Common myeloid progenitor, CD34-positive (primary cell): ENCODE data around the gene HYAL3.

ENCODE experiments used
- CTCF ChIA-PET: fragments of 350-600 bp; sonication (Branson Sonifier 250); formaldehyde crosslinking; loops from one replicate; lab custom pipeline; 2021; ENCODE audit warnings: antibody characterized with exemption; lab: Charles Lee
- POLR2A ChIA-PET: fragments of 350-600 bp; sonication (Branson Sonifier 250); formaldehyde crosslinking; loops from one replicate; lab custom pipeline; 2021; ENCODE audit warnings: antibody characterized with exemption; lab: Charles Lee
- DNase-seq, 3 donors: peaks; one replicate each; pipeline versions ENCODE4 v3.0.0 to v3.0.0-alpha.2; 2013
- H3K27ac ChIP-seq, 2 experiments: 1 replicate in 1 of 2; 2 replicates in 1 of 2; pipeline ENCODE4 v1.7.0; 2013; ENCODE audit warnings: inconsistent platforms in 2 of 2, low read length in 2 of 2, mild to moderate bottlenecking in 2 of 2, low read depth in 1 of 2, moderate library complexity in 1 of 2; ENCODE audit not compliant: severe bottlenecking in 2 of 2, insufficient read depth in 1 of 2, poor library complexity in 1 of 2
- H3K27me3 ChIP-seq, 5 experiments: replicated peaks in 2 of 5; 1 replicate in 3 of 5; 2 replicates in 2 of 5; pipeline versions ENCODE4 v1.6.1 to v1.7.0; 2013; ENCODE audit warnings: low read length in 4 of 5, mild to moderate bottlenecking in 2 of 5, moderate library complexity in 2 of 5, inconsistent platforms in 1 of 5; ENCODE audit not compliant: insufficient read depth in 5 of 5, control insufficient read depth in 4 of 5
- H3K36me3 ChIP-seq, 4 experiments: 1 replicate in 2 of 4; 2 replicates in 2 of 4; pipeline versions ENCODE4 v1.6.1 to v1.7.0; 2013; ENCODE audit warnings: low read length in 3 of 4, control low read depth in 1 of 4, mild to moderate bottlenecking in 1 of 4; ENCODE audit not compliant: control insufficient read depth in 4 of 4, insufficient read depth in 4 of 4
- H3K4me1 ChIP-seq, 4 experiments: 1 replicate in 3 of 4; 2 replicates in 1 of 4; pipeline versions ENCODE4 v1.6.1 to v1.7.1; 2013; ENCODE audit warnings: low read length in 3 of 4, mild to moderate bottlenecking in 3 of 4, control low read depth in 1 of 4, inconsistent platforms in 1 of 4, moderate library complexity in 1 of 4; ENCODE audit not compliant: control insufficient read depth in 4 of 4, insufficient read depth in 4 of 4; ENCODE audit errors: control extremely low read depth in 1 of 4
- H3K4me3 ChIP-seq, 7 experiments: 1 replicate in 4 of 7; 2 replicates in 3 of 7; pipeline versions ENCODE4 v1.5.1 to v1.7.0; 2013; ENCODE audit warnings: mild to moderate bottlenecking in 7 of 7, low read length in 6 of 7, moderate library complexity in 6 of 7, inconsistent platforms in 2 of 7, low read depth in 2 of 7, control low read depth in 1 of 7; ENCODE audit not compliant: insufficient read depth in 4 of 7, control insufficient read depth in 1 of 7; ENCODE audit errors: extremely low read depth in 1 of 7
- H3K9me3 ChIP-seq, 5 experiments: 1 replicate in 4 of 5; 2 replicates in 1 of 5; pipeline versions ENCODE4 v1.6.1 to v1.7.1; 2013; ENCODE audit warnings: low read length in 4 of 5, mild to moderate bottlenecking in 2 of 5, inconsistent platforms in 1 of 5, low read depth in 1 of 5, moderate library complexity in 1 of 5; ENCODE audit not compliant: control insufficient read depth in 4 of 5, insufficient read depth in 2 of 5; ENCODE audit errors: control extremely low read depth in 1 of 5
- WGBS: methylation state at CpG from one replicate; pipeline ENCODE4 v1.1.5; 2013; ENCODE audit not compliant: insufficient coverage; 5-methylcytosine and 5-hydroxymethylcytosine counted together

HYAL3 gene

GRCh38 chr3:50337175-50337861 lies 38.1 kb upstream of the HYAL3 start:
- peak overlapping the region; percentile 64 to 91 (median 79) for H3K4me3 ChIP-seq
- WGBS: under 1% methylated on average over 61 of the region's 79 CpGs
- peak overlapping the region; percentile 93 to 97 for H3K27ac ChIP-seq
- peaks cover 15 to 78% (median 71%) of the 10 kb centered on the region in 4 experiments for H3K4me1 ChIP-seq
- H3K36me3 ChIP-seq: peaks cover 0 to 32% (median 23%) of the 10 kb centered on the region in 4 experiments
- no peaks in the 10 kb centered on the region for H3K9me3 ChIP-seq
- peak; percentile 97 to 99 (median 98) for DNase-seq
- ChIA-PET CTCF (interaction anchor here (0.7 to 6.0 kb wide), 13 partner anchors 8 to 1331 kb away, joined by 3 to 51 read pairs (median 5); partner anchors contain the start of genes CYB561D2, HYAL2, NPRL2 and TUSC2), POLR2A (interaction anchor here (0.5 to 3.6 kb wide), 10 partner anchors 9 to 1892 kb away, joined by 3 to 31 read pairs (median 4); partner anchors contain the start of genes CYB561D2, HYAL3, NAA80 and NPRL2)
- H3K27me3 ChIP-seq: no peaks in the 10 kb centered on the region

GRCh38 chr3:50336452-50337174 lies 37.4 kb upstream of the HYAL3 start:
- DNase-seq: no peak
- H3K9me3 ChIP-seq: no peaks in the 10 kb centered on the region
- peaks cover 0 to 39% (median 30%) of the 10 kb centered on the region in 4 experiments for H3K36me3 ChIP-seq
- POLR2A ChIA-PET: interaction anchor here (0.9 to 3.6 kb wide), 8 partner anchors 8 to 76 kb away, joined by 3 to 31 read pairs (median 5); partner anchors contain the start of genes CYB561D2, HYAL3, NAA80 and NPRL2
- peaks cover 13 to 72% (median 65%) of the 10 kb centered on the region in 4 experiments for H3K4me1 ChIP-seq
- peak overlapping the region; percentile 64 to 91 (median 79) for H3K4me3 ChIP-seq
- no peaks in the 10 kb centered on the region for H3K27me3 ChIP-seq
- peak overlapping the region; percentile 93 to 97 for H3K27ac ChIP-seq
- CTCF ChIA-PET: interaction anchor here (0.9 to 6.0 kb wide), 12 partner anchors 8 to 1331 kb away, joined by 3 to 51 read pairs (median 6); partner anchors contain the start of genes CYB561D2, HYAL2, NPRL2 and TUSC2
- 10% methylated on average over 11 of the region's 31 CpGs for WGBS

- POLR2A ChIA-PET: no interaction called here
- CTCF ChIA-PET: interaction anchor here (1.2 to 2.9 kb wide), 4 partner anchors 9 to 14 kb away, joined by 3 to 16 read pairs (median 8); partner anchors contain the start of gene HYAL2
- Histone ChIP-seq H3K27me3 (no peaks in the 10 kb centered on the region), H3K36me3 (peaks cover 2 to 60% (median 48%) of the 10 kb centered on the region in 4 experiments), H3K27ac (peak overlapping the region; percentile 36 to 97), H3K4me1 (peaks cover 6 to 51% (median 48%) of the 10 kb centered on the region in 4 experiments), H3K9me3 (no peaks in the 10 kb centered on the region), H3K4me3 (peak overlapping the region in 1 of 7 experiments; percentile 9)
- DNase-seq: no peak
- 84% methylated on average over 5 of the region's 5 CpGs for WGBS
These were observed 35.3 kb upstream of the HYAL3 start for GRCh38 chr3:50334339-50335075.

GRCh38 chr3:50333744-50334328 lies 34.6 kb upstream of the HYAL3 start:
- Histone ChIP-seq H3K4me3 (no peak overlapping the region), H3K36me3 (peaks cover 5 to 64% (median 52%) of the 10 kb centered on the region in 4 experiments), H3K9me3 (no peaks in the 10 kb centered on the region), H3K27ac (peak overlapping the region; percentile 36 to 97), H3K4me1 (peaks cover 5 to 45% (median 42%) of the 10 kb centered on the region in 4 experiments), H3K27me3 (no peaks in the 10 kb centered on the region)
- POLR2A ChIA-PET: no interaction called here
- no peak for DNase-seq
- 90% methylated on average over 11 of the region's 12 CpGs for WGBS
- CTCF ChIA-PET: interaction anchor here (0.9 to 1.8 kb wide), 4 partner anchors 9 to 35 kb away, joined by 3 to 16 read pairs (median 4); partner anchors contain the start of gene HYAL2

- 97% methylated on average over 19 of the region's 19 CpGs for WGBS
- DNase-seq: no peak
- peaks cover 5 to 60% (median 51%) of the 10 kb centered on the region in 4 experiments for H3K36me3 ChIP-seq
- no peak overlapping the region for H3K27ac ChIP-seq
- POLR2A ChIA-PET: no interaction called here
- CTCF ChIA-PET: interaction anchor here (1.2 to 1.5 kb wide), 3 partner anchors 13 to 85 kb away, joined by 3 read pairs; no protein-coding TSS in a partner anchor
- peaks cover 4 to 42% (median 38%) of the 10 kb centered on the region in 4 experiments for H3K4me1 ChIP-seq
- H3K27me3 ChIP-seq: no peaks in the 10 kb centered on the region
- H3K9me3 ChIP-seq: no peaks in the 10 kb centered on the region
- no peak overlapping the region for H3K4me3 ChIP-seq
These were observed 32.2 kb upstream of the HYAL3 start for GRCh38 chr3:50331364-50331907.

- DNase-seq: no peak
- Histone ChIP-seq H3K4me3 (no peak overlapping the region), H3K36me3 (peaks cover 5 to 59% (median 52%) of the 10 kb centered on the region in 4 experiments), H3K27me3 (no peaks in the 10 kb centered on the region), H3K27ac (no peak overlapping the region), H3K9me3 (no peaks in the 10 kb centered on the region), H3K4me1 (peaks cover 0 to 39% (median 31%) of the 10 kb centered on the region in 4 experiments)
- 97% methylated on average over 10 of the region's 10 CpGs for WGBS
- POLR2A ChIA-PET: no interaction called here
- CTCF ChIA-PET: interaction anchor here (1.3 to 3.5 kb wide), 4 partner anchors 7 to 52 kb away, joined by 3 to 21 read pairs (median 4); partner anchors contain the start of gene RASSF1
These were observed 31.1 kb upstream of the HYAL3 start for GRCh38 chr3:50330330-50330729.
